Frontal cortex (tissue), 4 donors: Measurements from ENCODE around the gene CFAP54. TPM values are rescaled to one million over a fixed set of nuclear protein-coding genes. Genes with fewer than 3 reads are reported as not detected.
"Not testable (repeated sequence)": the region's sequence is repeated elsewhere in the genome, so short reads cannot be mapped to it uniquely, and the experiment has no call there.

Source experiments
- DNase-seq, 2 donors: peaks; one replicate each; pipeline ENCODE4 v3.0.0; 2012; ENCODE audit warnings: low spot score in 2 of 2
- FAIRE-seq: peaks from 2 replicates; lab custom pipeline; 2012; peaks lifted over from hg19 to GRCh38; lab: Jason Lieb, UNC
- total RNA-seq: library from RNA; depleted of rRNA; stranded (reverse); fragments of >200 nt; gene quantifications from one replicate; pipeline ENCODE4 v1.2.3, GENCODE V29; 2014
- donor health status: control.
- donor health status: control.
- donor health status: control.

Gene CFAP54
- total RNA-seq, 1 donor from 2014 or later: 5.3 TPM

DNA sequence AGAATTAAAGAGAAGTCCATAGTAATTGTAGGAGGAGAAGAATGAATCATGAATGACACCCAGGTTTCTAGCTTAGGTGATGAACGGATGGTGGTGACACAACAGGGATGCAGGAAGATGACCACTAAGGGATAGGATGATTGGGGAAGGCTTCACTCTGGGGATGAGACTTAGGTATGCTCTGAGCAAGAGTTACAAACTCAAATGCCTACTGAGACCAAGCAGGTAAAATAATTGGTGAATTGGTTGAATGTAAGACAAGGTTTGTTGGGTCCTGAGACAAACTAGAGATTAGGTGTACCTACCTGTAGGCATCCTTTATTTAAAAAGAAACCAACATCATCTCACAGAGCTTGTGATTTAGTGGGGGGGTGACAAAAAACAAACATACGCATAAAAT is 116.3 kb downstream of the CFAP54 start:
- FAIRE-seq (no peak), DNase-seq (no peak)

DNA sequence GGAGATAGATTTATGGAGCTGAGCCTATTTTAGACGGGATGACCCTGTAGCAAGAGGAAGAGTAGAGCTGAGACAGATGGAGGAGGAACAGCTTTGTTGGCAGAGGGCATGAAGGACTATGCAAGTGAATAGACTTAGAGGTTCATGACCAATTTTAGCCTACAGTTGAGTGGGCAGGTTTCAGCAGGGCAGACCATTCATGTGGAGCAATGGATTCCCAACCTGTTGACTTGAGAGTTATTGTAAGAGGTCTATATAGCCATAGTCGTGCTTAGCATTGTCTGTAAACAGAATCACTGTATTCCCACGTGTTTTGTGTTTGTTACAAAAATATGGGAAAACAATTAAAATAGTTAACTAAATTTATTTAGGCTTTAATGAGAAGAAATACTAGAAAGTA is 116.8 kb downstream of the CFAP54 start:
- FAIRE-seq: no peak

DNA sequence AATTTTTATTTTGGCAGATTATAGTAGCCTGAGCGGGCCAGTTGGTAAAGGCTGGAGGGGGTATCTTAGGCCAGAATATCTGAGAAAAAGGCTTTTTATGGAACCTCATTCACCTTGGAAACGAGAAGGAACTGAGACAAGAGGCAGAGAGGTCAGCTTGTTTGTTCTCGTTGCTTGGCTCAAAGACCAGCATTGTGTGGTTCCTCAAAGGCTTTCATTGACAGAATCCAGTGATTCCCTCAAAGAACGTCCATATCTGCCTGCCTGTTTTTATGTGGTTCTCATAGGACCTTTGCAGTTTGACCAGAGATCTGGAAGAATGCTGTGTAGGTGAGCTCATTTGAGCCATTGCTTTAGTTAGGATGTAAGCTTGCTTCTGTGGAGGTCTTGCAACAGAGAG is 117.3 kb downstream of the CFAP54 start:
- FAIRE-seq: no peak
- peak in 1 of 2 donors; percentile 3 for DNase-seq

More for the DNA sequence above, 116.8 kb downstream of the CFAP54 start:
- DNase-seq: no peak

DNA sequence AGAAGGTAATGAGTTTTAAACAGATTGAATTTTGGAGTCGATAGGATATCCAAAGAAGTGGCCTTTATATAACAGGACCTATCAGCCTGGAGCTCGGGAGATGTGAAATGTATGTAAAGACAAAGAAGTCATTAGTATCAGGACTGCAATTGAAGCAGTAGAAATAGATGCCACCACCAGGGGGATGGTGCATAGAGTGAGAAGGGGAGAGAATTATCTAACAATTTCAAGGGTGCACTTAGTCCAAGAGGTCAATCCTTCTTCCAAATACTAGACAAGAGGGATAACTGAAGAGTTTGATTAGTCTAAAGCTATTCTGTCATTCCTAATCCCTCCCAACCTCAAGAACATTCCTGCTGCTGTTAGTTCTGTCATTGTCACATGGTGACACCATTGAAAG is 127.8 kb downstream of the CFAP54 start:
- FAIRE-seq: no peak
- DNase-seq: no peak

DNA sequence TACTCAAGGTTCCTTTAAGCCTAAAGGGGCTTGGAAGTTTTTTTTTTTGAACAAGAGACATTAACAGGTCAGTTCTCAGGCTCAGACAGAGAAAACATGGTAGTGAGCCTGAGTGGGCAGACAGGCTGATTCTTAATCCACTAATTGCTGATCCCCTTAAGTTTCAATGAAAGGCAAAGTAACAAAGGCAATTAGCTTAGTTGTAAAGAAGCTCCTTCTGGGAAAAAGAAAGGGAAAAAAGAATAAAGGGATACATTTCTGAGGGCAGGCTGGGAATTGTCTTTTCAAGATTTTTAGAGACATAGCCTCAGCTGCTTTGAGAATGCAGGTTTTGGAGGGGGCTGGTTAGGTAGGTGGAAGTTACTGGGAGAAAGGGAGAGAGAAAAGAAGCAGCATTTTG is 133.8 kb downstream of the CFAP54 start:
- FAIRE-seq (no peak), DNase-seq (no peak)

DNA sequence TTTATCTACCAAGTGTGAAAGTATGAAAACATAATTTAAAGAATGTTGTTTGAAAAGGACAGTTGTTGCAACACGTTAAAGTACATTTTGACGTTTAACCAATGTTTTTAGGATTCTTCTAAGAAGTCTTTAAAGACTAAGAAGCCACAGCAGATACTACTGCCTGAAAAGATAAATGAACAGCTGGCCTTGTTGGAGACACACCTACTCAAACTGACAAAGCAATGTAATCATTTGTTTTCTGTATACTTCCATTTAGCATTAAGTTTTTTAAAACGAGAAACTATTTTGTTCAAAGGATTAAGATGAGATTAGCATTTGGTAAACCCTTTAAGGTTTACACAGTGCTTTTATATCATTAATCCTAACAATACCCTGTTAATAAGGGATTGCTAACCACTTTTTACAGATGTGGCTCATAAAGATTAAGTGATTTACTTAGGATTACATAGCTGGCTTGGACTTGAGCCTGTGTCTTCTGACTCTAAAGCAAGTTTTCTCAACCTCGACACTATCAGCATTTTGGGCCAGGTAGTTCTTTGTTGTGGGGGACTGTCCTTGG is 134.4 kb downstream of the CFAP54 start:
- FAIRE-seq (no peak), DNase-seq (no peak)

DNA sequence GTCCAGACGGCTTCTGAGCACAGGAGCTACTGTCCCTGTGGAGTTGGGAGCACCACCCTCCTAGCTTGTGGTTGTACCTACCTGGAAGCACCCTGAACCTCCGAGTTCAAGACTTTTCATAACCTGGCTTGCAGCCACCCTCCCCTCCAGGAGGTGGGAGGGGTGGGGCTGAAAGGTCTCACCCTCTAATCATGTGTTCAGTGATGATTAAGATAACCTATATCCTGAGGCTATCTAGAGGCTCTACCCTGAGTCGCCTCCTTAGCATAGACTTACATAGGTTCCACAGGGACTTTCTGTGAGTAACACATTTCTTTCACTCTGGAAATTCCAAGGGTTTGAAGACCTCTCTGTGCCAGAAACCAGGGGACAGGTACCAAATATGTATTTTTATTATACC is 146.5 kb downstream of the CFAP54 start:
- FAIRE-seq: no peak
- no peak for DNase-seq

DNA sequence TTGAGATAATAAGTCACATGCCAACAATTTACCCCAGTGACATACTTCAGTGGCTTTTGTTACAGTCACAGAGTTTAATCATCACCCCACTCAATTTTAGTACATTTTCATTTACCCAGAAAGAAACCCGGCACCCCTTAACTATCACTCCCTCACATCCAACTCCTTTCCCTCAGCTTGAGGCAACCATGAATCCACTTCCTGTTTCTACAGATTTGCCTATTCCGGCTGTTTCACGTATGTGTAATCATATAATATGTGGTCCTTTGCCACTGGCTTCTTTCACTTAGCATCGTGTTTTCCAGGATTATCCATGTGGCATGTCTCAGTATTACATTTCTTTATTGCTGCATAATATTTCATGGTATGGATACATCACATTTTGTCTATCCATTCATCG is 147.5 kb downstream of the CFAP54 start:
- DNase-seq (no peak), FAIRE-seq (no peak)

DNA sequence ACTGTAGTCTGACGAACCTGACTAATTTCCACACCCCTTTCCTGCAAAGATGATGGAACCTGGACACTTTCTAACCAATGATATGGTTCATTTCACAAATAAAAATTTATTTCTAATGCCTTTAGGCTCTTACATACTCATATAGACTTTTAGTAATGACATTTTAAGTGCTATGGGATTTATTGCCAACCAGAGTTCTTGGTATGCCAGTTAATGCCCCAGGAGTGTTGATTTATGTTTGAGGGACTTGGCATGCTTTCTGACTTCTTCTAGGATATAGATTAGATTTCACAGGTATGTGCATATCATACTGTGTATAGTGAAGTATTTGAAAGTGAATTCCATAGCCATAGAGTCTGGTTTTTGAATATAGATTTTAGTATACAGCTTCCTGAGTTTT is 159.5 kb downstream of the CFAP54 start:
- FAIRE-seq: no peak

DNA sequence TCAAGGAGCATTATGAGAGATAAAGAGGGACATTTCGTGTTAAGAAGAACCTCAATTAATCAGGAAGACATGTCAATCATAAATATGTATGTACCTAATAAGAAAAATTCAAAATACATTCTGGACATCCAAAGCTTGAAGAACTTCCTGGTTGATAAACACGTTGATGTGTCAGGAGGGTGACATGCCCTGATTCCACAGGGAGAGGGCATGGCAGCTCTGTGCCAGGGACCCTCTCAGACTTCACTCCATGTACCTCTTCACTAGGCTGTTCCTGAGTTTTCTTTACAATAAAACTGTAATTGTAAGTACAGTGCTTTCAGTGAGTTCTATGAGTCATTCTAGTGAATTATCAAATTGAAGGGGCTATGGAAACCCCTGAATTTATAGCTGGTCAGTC is 163.5 kb downstream of the CFAP54 start:
- no peak for FAIRE-seq
- DNase-seq: no peak

More for the DNA sequence above, 159.5 kb downstream of the CFAP54 start:
- DNase-seq: no peak

DNA sequence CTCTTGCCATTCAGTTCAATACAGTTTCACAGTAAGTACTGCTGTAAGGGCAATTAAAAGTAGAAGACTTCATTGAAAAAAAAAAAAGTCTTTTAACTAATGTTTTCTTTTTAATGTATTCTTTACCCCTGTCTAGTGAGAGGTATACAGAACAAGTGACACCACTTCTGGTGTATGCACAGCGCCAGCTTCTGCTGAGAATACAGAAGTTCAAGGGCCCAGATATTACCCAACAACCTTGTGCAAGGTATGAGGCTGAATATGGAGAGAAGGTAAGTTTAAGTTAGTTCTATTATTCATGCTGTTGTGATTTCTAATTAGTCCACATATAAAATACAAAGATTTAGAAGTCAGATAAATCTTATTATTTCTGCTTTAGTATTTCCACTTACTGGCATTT is 168.7 kb downstream of the CFAP54 start:
- FAIRE-seq (no peak), DNase-seq (no peak)

DNA sequence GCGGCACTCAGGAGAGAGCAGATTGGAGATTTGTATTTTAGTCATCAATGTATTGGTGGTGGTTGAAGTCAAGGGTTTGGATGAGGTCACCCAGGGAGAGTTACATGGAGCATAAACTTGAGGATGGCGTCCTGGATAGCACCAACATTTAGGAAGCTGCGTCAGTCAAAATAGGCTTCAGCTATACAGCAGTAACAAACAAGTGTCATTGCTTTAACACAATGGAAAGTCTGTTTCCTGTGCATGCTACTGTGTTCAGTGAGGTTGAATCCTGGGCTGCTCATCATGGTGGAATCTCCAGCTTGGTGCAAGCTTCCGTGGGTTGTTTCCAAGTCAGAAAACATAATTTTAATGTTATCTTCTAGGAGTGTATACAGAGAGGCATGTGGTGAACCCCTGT is 180.4 kb downstream of the CFAP54 start:
- DNase-seq (no peak), FAIRE-seq (no peak)

DNA sequence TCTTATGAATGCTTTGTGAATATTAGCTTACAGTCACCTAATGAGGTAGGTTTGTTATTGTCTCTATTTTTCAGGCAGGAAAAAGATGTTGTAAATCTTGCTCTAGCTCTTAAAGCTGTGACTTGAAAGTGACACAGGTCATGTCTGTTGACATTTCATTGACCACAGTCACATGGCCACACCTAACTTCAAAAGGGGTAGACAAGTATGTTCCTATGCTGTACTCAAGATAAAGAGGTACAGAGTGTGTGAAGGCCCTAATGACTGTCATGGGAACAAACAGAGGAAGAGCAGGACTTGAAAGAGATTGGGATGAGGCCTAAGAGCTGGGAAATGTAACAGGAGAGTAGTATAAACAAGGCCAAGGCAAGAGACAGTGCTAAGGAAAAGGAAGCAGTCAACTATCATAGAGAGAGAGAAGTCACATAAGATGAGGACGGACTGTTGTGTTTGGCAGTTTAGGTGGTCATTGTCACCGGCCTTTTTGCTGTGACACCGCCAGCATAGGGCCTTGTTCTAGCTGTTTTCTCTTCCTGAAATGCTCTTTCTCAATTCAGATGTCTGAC is 181.0 kb downstream of the CFAP54 start:
- no peak for FAIRE-seq
- DNase-seq: no peak

DNA sequence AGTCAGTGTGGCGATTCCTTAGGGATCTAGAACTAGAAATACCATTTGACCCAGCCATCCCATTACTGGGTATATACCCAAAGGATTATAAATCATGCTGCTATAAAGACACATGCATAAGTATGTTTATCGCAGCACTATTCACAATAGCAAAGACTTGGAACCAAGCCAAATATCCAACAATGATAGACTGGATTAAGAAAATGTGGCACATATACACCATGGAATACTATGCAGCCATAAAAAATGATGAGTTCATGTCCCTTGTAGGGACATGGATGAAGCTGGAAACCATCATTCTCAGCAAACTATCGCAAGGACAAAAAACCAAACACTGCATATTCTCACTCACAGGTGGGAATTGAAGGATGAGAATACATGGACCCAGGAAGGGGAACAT is 186.1 kb downstream of the CFAP54 start:
- DNase-seq, FAIRE-seq: not testable (repeated sequence)

DNA sequence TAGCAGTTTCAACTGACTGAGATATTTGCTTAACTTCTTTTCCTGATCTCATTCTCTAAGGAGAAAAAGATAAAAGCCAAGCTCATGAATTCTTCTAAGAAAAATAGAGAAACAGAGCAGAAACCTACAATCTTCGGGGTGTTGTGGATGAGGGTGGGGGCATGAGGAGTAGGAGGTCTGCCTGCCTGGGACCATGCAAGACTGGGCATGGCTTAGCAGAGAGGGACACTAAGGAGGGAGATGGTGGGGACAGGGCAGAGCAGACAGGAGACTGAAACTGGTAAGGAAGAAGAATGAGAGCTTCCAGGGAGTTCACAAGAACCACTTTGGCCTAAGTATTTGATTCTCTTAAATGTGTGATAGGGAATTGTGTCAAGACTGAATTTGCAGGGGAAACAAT is 188.0 kb downstream of the CFAP54 start:
- DNase-seq (no peak), FAIRE-seq (no peak)

DNA sequence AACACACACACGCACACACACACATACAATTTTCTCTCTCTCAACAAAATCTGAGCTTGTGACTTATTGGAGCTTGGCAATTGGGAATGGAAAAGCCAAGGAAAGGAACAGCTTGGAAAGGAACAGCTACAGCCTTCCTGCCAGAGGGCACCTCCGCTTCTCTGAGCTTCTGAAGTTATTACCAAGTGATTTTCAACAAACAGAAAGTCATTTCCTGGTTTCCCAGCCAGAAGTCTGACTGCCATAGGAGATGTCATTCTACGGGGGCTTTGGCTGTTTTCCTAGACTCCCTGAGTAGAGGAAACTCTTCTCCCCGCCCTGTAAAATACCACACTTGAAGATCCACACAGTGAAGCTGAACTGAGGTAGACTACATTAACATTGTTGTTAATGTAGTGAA is 198.3 kb downstream of the CFAP54 start:
- FAIRE-seq (no peak), DNase-seq (no peak)

DNA sequence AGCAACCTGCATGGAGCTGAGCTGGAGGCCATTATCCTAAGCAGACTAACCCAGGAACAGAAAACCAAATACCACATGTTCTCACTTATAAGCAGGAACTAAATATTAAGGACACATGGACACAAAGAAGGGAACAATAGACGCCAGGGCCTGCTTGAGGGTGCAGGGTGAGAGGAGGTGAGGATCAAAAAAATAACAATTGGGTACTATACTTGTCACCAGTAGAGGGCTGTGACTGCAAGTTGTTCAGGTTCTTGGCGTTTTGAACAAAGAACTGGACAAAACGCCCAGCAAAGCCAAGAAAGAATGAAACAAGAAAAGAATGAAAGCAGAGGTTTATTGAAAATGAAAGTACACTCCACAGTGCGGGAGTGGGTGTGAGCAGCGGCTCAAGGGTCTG is 209.1 kb downstream of the CFAP54 start:
- FAIRE-seq (no peak), DNase-seq (no peak)

DNA sequence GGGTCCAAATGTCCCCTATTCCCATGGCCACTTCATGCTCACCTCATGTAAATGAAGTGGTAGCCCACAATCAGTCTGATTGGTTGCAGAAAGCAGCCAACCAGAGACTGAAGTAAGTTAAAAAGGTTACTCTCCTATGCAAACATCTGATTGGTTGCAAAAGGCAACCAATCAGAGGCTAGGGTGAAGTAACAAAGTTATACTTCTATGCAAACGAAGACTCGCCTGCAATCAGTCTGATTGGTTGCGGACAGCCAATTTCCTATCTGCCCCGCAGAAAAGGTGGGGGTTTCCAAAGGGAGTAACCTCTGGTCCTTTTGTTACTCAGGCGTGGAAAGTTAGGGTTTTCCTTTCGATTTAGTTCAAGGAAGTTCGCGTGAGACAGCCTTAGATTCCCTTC is 209.6 kb downstream of the CFAP54 start:
- FAIRE-seq (no peak), DNase-seq (no peak)

DNA sequence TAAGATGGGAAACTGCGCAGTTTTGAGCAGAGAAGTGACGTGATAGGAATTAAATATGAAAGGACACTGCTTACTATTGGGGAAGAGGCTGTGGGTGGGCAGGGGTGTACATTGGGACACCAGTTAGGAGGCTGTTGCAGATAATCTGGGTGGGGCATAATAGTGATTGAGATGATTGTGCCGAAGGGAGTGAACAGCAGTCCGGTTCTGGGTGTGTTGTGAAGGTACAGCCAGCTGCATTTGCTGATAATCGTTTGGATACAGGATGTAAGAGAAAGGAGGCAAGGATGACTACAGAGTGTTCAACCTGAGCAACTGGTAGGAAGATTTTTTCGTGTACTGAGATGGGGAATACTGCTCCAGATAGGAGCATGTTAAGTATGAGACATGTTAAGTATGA is 212.5 kb downstream of the CFAP54 start:
- FAIRE-seq (no peak), DNase-seq (no peak)

DNA sequence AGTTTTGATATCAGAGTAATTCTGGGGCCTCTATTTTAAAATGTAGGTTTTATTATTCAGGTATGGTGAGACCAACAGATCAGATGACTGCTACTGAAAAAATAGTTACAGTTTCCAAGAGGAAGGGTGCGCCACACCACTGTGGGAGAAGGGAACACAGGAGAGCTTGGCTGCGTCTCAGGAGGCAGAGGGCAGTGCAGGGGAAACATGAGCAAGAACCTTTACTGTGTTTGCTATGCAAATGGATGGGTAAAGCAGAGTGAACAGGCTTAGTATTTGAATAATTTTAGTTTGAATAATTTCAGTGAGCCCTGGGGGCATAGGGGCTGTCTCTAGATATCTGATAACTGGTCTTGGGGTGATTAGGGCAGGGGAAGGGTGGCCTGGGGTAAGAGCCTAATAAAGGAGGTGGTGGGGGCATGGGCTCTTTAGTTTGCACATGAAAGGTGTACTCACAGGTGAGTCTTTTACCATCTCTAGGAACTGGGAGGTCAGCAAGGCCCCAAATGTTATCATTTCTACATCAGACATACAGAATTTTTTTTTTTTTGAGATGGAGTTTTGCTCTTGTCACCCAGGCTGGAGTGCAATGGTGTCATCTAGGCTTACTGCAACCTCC is 220.9 kb downstream of the CFAP54 start:
- no peak for DNase-seq
- FAIRE-seq: no peak

DNA sequence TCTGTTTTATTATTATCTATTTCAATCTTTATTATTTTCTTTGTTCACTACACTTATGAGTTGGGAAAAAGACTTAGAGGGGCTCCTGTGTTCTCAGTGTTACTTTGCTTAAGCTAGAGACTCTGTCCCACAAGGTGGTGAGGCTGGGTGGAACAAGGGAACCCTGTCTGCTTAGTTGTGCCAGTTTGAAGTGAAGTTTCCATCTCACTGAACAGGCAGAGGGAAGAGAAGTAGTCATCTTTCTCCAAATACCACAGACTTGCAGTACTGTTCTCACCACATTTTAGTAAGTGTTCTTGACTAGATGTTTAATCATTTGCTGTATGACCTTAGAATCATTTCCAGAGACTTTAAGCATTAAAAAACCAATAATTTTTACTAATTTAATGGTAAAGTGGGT is 222.0 kb downstream of the CFAP54 start:
- FAIRE-seq (no peak), DNase-seq (no peak)

DNA sequence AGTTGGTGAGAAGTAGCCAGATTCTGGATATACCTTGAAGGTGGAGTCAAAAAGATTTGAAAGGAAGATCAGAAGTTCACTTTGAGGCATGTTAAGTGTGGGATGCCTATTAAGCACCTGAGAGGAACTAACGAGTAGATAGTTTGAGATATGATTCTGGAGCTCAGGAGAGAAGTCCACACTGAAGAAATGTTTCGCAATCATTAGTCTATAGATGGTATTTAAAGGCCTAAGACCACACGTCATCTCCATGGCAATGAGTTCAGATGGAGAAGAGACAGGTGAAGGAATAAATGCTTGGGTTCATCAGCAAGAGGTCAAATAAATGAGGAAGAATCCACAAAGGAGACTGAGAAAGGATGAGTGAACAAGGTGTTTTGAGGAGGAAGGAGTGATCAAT is 224.8 kb downstream of the CFAP54 start:
- FAIRE-seq: no peak
- no peak for DNase-seq
